ENCODE data around the gene PDXP.

Gene PDXP

DNA sequence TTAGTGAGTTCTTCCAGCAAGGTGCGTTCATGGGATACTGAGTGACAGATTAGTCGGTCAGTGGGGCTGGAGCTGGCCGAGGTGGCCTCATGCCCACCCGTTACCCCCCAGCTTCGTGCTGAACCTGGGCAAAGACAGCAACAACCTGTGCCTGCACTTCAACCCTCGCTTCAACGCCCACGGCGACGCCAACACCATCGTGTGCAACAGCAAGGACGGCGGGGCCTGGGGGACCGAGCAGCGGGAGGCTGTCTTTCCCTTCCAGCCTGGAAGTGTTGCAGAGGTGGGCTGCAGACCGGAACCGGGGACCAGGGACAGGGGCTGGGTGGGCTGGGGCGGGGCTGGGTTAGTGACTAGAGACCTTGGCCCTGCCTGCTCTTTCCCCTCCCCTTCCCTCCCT is 19.8 kb downstream of the PDXP start:
- Histone ChIP-seq H3K9me3 (ENCODE audit: control insufficient read depth in 5 of 5, low read length in 5 of 5) (no peaks in the 10 kb centered on the region), H3K4me1 (ENCODE audit: control insufficient read depth in 5 of 5, insufficient read depth in 5 of 5, low read length in 5 of 5) (peaks cover 15 to 55% (median 52%) of the 10 kb centered on the region in 5 donors), H3K4me3 (ENCODE audit: low read depth in 1 of 5, low read length in 5 of 5) (peak overlapping the region in 3 of 5 donors; percentile 42 to 52 (median 49)), H3K9ac (ENCODE audit: low read length in 5 of 5) (peak overlapping the region in 3 of 5 donors; percentile 21 to 68 (median 29)), H3K36me3 (ENCODE audit: control insufficient read depth in 5 of 5, insufficient read depth in 5 of 5, low read length in 5 of 5) (peaks cover 0 to 19% (median 18%) of the 10 kb centered on the region in 5 donors), H3K27ac (ENCODE audit: low read depth, low read length) (peak overlapping the region; percentile 100), H3K27me3 (ENCODE audit: control insufficient read depth in 5 of 5, insufficient read depth in 4 of 5, low read length in 5 of 5) (no peaks in the 10 kb centered on the region)

DNA sequence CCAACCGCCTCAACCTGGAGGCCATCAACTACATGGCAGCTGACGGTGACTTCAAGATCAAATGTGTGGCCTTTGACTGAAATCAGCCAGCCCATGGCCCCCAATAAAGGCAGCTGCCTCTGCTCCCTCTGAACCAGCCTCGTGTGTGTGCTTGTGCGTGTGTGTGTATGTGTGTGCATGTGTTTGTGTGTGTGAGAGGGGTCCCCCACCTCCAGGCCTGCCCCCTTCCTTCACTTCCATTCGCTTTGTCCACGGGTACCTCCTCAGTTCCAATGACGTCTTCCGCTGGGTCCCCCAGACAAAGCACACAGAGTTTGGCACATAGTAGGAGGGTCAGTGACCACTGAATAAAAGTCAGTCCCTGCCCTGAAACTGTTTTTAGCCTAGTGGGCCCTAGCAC is 21.1 kb downstream of the PDXP start:
- peak overlapping the region; percentile 37 for H3K27ac ChIP-seq (ENCODE audit: low read depth, low read length)
- no peaks in the 10 kb centered on the region for H3K9me3 ChIP-seq (ENCODE audit: control insufficient read depth in 5 of 5, low read length in 5 of 5)
- H3K4me1 ChIP-seq (ENCODE audit: control insufficient read depth in 5 of 5, insufficient read depth in 5 of 5, low read length in 5 of 5), result peaks cover 15 to 45% (median 43%) of the 10 kb centered on the region in 5 donors
- no peaks in the 10 kb centered on the region for H3K27me3 ChIP-seq (ENCODE audit: control insufficient read depth in 5 of 5, insufficient read depth in 4 of 5, low read length in 5 of 5)
- no peak overlapping the region for H3K4me3 ChIP-seq (ENCODE audit: low read depth in 1 of 5, low read length in 5 of 5)
- H3K36me3 ChIP-seq (ENCODE audit: control insufficient read depth in 5 of 5, insufficient read depth in 5 of 5, low read length in 5 of 5), result peaks cover 0 to 19% (median 18%) of the 10 kb centered on the region in 5 donors
- no peak overlapping the region for H3K9ac ChIP-seq (ENCODE audit: low read length in 5 of 5)

DNA sequence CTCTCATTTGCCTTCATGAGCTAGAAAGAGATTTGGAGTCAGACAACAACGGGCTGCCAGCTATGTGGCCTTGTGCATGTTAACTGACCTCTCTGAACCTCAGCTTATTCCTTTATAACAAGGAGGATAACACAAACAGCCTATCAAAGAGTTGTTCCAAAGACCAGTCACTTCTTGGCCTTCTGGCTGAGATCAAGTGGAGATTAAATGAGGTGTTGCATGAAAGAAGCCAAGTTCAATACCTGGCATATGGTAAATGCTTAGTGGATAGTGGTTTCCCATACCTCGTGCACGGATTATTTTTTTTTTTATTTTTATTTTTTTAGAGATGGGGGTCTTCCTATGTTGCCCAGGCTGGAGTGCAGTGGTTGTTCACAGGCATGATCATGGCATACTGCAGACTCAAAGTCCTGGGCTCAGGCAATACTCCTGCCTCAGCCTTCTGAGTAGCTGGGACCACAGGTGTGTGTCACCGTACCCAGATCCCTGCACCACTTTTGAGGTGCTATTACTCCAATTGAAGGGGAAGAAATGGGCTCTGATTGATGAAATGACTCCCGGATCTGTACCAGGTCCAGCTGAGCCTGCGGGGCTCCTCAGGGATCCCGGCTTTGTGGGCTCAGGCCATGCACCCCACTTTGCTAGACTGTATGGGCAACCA is 21.8 kb downstream of the PDXP start:
- Histone ChIP-seq H3K36me3 (ENCODE audit: control insufficient read depth in 5 of 5, insufficient read depth in 5 of 5, low read length in 5 of 5) (peaks cover 0 to 19% (median 18%) of the 10 kb centered on the region in 5 donors), H3K9ac (ENCODE audit: low read length in 5 of 5) (no peak overlapping the region), H3K4me3 (ENCODE audit: low read depth in 1 of 5, low read length in 5 of 5) (no peak overlapping the region), H3K27me3 (ENCODE audit: control insufficient read depth in 5 of 5, insufficient read depth in 4 of 5, low read length in 5 of 5) (no peaks in the 10 kb centered on the region), H3K27ac (ENCODE audit: low read depth, low read length) (peak overlapping the region; percentile 37), H3K9me3 (ENCODE audit: control insufficient read depth in 5 of 5, low read length in 5 of 5) (no peaks in the 10 kb centered on the region), H3K4me1 (ENCODE audit: control insufficient read depth in 5 of 5, insufficient read depth in 5 of 5, low read length in 5 of 5) (peaks cover 15 to 39% (median 37%) of the 10 kb centered on the region in 5 donors)

DNA sequence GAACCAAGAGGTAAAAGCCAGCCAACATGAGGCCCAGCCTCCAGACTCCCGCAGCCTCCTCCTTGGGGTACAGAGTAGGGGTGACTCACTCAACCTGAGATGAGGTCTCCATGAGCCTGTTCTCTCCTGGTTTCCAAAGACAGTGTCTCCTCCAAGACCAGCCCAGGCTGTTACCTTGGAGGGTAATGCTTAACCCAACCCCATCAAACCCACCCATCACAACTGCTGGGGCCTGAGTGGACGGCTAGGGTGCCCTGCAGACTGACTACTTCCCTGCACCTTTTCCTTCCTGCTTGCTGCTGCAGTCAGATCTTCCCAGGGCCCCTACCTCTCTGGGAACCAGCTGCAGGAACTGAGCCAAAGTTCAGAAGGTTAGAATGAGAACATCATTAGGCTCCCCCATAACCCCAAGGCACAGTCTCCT is 22.5 kb downstream of the PDXP start:
- no peak overlapping the region for H3K9ac ChIP-seq (ENCODE audit: low read length in 5 of 5)
- H3K4me1 ChIP-seq (ENCODE audit: control insufficient read depth in 5 of 5, insufficient read depth in 5 of 5, low read length in 5 of 5), result peaks cover 12 to 39% (median 37%) of the 10 kb centered on the region in 5 donors
- no peaks in the 10 kb centered on the region for H3K9me3 ChIP-seq (ENCODE audit: control insufficient read depth in 5 of 5, low read length in 5 of 5)
- H3K27ac ChIP-seq (ENCODE audit: low read depth, low read length), result peak overlapping the region; percentile 23
- no peak overlapping the region for H3K4me3 ChIP-seq (ENCODE audit: low read depth in 1 of 5, low read length in 5 of 5)
- peaks cover 0 to 19% (median 18%) of the 10 kb centered on the region in 5 donors for H3K36me3 ChIP-seq (ENCODE audit: control insufficient read depth in 5 of 5, insufficient read depth in 5 of 5, low read length in 5 of 5)
- no peaks in the 10 kb centered on the region for H3K27me3 ChIP-seq (ENCODE audit: control insufficient read depth in 5 of 5, insufficient read depth in 4 of 5, low read length in 5 of 5)

DNA sequence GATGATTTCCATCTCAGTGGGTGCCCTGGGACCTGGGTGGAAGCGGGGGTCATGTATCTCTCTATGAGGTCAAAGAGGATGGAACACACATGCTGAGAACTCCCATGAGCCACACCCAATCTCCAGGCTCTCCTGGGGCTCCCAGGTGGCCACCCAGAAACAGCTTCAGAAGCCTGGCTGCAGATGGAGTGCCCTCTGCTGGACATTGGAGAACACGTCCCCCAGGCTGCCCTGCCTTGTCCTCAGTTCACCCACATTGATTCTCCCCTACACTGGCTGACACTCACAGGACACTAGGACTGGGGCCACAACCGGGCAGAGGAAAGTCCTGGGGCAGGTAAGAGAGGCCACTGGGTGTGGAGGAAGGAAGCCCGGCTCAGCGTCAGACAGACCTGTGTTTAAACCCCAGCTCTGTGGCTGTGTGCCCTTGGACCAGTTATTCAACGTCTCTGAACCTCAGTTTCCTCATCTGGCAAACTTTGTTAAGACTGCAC is 23.1 kb downstream of the PDXP start:
- Histone ChIP-seq H3K36me3 (ENCODE audit: control insufficient read depth in 5 of 5, insufficient read depth in 5 of 5, low read length in 5 of 5) (peaks cover 0 to 19% (median 18%) of the 10 kb centered on the region in 5 donors), H3K4me3 (ENCODE audit: low read depth in 1 of 5, low read length in 5 of 5) (no peak overlapping the region), H3K4me1 (ENCODE audit: control insufficient read depth in 5 of 5, insufficient read depth in 5 of 5, low read length in 5 of 5) (peaks cover 10 to 37% (median 35%) of the 10 kb centered on the region in 5 donors), H3K27me3 (ENCODE audit: control insufficient read depth in 5 of 5, insufficient read depth in 4 of 5, low read length in 5 of 5) (no peaks in the 10 kb centered on the region), H3K9ac (ENCODE audit: low read length in 5 of 5) (peak overlapping the region in 1 of 5 donors; percentile 14), H3K9me3 (ENCODE audit: control insufficient read depth in 5 of 5, low read length in 5 of 5) (no peaks in the 10 kb centered on the region), H3K27ac (ENCODE audit: low read depth, low read length) (no peak overlapping the region)

DNA sequence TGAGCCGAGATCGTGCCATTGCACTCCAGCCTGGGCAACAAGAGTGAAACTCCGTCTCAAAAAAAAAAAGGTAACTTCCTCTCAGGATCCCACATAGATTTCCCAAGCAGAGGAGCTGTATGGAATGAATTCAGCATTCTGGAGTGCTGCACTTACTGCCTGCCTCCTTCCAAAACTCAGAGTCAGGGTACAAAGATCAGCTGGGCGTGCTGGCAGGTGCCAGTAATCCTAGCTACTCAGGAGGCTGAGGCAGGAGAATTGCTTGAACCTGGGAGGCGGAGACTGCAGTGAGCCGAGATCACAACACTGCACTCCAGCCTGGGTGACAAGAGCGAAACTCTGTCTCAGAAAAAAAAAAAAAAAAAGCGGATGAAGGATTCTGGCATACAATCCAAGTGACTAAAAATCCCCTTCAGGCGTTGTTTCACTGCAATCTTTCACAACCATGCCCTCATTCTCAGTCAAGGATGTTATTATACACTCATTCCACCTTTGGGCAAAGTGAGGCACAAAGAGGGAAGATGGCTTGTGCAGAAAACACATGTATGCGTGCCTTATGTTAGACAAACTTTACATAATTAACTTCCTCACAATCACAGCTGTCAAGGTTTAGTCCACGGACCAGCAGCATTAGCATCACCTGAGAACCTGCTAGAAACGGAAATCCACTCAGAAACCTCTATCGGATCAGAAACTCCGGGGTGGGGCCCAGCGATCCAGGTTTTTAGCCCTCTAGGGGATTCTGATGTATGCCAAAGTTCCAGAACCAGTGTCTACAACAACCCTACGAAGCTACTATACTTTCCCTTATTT is 26.5 kb downstream of the PDXP start:
- H3K36me3 ChIP-seq (ENCODE audit: control insufficient read depth in 5 of 5, insufficient read depth in 5 of 5, low read length in 5 of 5), result peaks cover 0 to 20% (median 16%) of the 10 kb centered on the region in 5 donors
- no peaks in the 10 kb centered on the region for H3K9me3 ChIP-seq (ENCODE audit: control insufficient read depth in 5 of 5, low read length in 5 of 5)
- H3K27me3 ChIP-seq (ENCODE audit: control insufficient read depth in 5 of 5, insufficient read depth in 4 of 5, low read length in 5 of 5), result no peaks in the 10 kb centered on the region
- peaks cover 9 to 37% (median 29%) of the 10 kb centered on the region in 5 donors for H3K4me1 ChIP-seq (ENCODE audit: control insufficient read depth in 5 of 5, insufficient read depth in 5 of 5, low read length in 5 of 5)
- no peak overlapping the region for H3K27ac ChIP-seq (ENCODE audit: low read depth, low read length)
- H3K9ac ChIP-seq (ENCODE audit: low read length in 5 of 5), result no peak overlapping the region
- no peak overlapping the region for H3K4me3 ChIP-seq (ENCODE audit: low read depth in 1 of 5, low read length in 5 of 5)

DNA sequence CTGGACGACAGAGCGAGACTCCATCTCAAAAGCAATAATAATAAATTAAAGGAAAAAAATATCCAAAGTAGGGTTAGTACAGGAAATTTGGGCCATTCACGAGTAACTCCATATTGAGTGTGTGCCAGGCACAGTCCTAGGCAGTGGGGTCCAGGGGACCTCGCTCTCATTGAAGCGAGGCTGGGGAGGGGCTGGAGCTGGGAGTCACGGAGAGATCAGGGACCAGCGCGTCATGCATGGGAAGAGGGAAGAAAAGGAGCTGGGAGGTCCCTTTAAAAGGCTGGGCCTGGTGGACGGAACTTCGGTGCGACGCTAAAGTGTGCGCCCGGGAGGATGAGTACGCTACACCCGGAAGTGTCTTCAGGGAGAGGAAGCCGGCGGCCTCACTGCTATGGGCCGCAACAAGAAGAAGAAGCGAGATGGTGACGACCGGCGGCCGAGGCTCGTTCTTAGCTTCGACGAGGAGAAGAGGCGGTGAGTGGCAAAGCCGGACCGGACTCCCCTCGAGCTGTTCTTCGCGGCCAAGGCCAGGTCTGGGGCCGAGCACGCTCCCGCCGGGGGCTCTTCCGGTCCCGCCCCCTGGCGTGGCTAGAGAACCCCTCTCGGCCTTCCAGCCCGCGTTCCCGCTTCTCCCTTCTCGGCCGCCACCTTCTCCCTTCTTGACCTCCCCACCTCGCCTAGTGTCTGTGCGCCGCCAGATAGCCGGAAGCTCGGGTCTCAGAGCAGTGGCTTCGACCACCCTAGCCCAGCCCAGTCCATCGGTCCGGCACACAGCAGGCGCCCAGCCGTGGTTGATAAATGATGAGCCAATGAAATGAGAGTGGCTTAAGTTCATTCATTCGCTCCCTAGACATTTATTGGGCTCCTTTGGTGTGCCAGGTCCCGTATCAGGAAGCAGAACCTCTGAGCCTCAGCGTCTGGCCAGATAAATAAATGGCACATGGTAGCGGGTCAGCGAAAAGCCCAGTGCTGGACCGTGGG is 27.8 kb downstream of the PDXP start, which contains the start of gene NOL12:
NOL12 (plus strand) TSS at position 342 of the 981 bp plus-strand sequence; CDS start at position 392, 50 bp downstream.
- H3K27me3 ChIP-seq (ENCODE audit: control insufficient read depth in 5 of 5, insufficient read depth in 4 of 5, low read length in 5 of 5), result no peaks in the 10 kb centered on the region
- peaks cover 0 to 30% (median 26%) of the 10 kb centered on the region in 5 donors for H3K36me3 ChIP-seq (ENCODE audit: control insufficient read depth in 5 of 5, insufficient read depth in 5 of 5, low read length in 5 of 5)
- H3K27ac ChIP-seq (ENCODE audit: low read depth, low read length), result peak within 1 kb of the TSS; percentile 85
- H3K9me3 ChIP-seq (ENCODE audit: control insufficient read depth in 5 of 5, low read length in 5 of 5), result no peaks in the 10 kb centered on the region
- peak within 1 kb of the TSS; percentile 88 to 96 (median 92) for H3K4me3 ChIP-seq (ENCODE audit: low read depth in 1 of 5, low read length in 5 of 5)
- peak within 1 kb of the TSS; percentile 84 to 98 (median 97) for H3K9ac ChIP-seq (ENCODE audit: low read length in 5 of 5)
- H3K4me1 ChIP-seq (ENCODE audit: control insufficient read depth in 5 of 5, insufficient read depth in 5 of 5, low read length in 5 of 5), result peaks cover 6 to 29% (median 25%) of the 10 kb centered on the region in 5 donors

DNA sequence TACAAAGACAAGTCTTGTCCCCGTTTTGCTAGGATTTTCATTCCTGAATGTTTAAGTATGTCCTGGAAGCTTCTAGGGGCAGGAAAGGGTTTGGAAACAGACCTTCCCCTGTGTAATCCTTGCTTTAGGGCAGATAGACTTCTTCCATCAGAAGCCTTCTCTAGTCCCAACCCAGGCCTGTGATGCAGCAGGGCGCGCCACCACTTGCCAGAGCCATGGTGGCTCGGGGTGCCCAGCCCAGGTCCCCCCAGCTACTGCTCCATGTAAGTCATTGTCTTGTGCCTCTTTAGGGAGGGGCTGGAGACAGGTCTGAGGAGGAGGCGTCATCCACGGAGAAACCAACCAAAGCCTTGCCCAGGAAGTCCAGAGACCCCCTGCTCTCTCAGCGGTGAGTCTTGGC is 31.9 kb downstream of the PDXP start:
- Histone ChIP-seq H3K36me3 (ENCODE audit: control insufficient read depth in 5 of 5, insufficient read depth in 5 of 5, low read length in 5 of 5) (peaks cover 0 to 63% (median 52%) of the 10 kb centered on the region in 5 donors), H3K27me3 (ENCODE audit: control insufficient read depth in 5 of 5, insufficient read depth in 4 of 5, low read length in 5 of 5) (no peaks in the 10 kb centered on the region), H3K4me3 (ENCODE audit: low read depth in 1 of 5, low read length in 5 of 5) (no peak overlapping the region), H3K9me3 (ENCODE audit: control insufficient read depth in 5 of 5, low read length in 5 of 5) (no peaks in the 10 kb centered on the region), H3K9ac (ENCODE audit: low read length in 5 of 5) (no peak overlapping the region), H3K4me1 (ENCODE audit: control insufficient read depth in 5 of 5, insufficient read depth in 5 of 5, low read length in 5 of 5) (peaks cover 2 to 23% (median 19%) of the 10 kb centered on the region in 5 donors), H3K27ac (ENCODE audit: low read depth, low read length) (no peak overlapping the region)

DNA sequence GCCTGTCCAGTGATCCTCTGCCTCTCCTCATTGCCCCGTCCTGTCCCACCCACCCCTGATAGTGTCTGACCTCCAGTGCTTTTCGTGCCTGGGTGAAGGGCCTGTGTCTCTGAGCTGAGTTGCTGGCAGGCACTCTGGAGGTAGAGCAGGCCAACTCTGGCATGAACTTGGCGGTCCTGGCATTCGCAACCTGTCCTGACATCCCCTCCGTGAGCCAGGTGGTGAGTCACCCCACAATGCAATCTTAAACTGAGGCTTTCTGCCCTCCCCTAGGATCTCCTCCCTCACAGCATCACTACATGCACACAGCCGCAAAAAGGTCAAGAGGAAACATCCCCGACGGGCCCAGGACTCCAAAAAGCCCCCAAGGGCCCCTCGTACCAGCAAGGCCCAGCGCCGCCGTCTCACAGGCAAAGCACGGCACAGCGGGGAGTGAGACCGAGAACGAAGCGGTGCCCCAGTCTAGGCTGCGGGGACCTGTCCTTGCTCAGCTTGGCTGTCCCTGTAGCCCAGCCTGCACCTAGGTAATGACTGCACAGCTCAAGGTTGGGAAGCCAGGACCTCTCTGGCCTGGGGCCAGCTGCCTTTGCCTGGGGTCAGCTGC is 32.5 kb downstream of the PDXP start:
- Histone ChIP-seq H3K27me3 (ENCODE audit: control insufficient read depth in 5 of 5, insufficient read depth in 4 of 5, low read length in 5 of 5) (no peaks in the 10 kb centered on the region), H3K4me1 (ENCODE audit: control insufficient read depth in 5 of 5, insufficient read depth in 5 of 5, low read length in 5 of 5) (peaks cover 2 to 19% (median 15%) of the 10 kb centered on the region in 5 donors), H3K9ac (ENCODE audit: low read length in 5 of 5) (no peak overlapping the region), H3K36me3 (ENCODE audit: control insufficient read depth in 5 of 5, insufficient read depth in 5 of 5, low read length in 5 of 5) (peaks cover 0 to 63% (median 52%) of the 10 kb centered on the region in 5 donors), H3K27ac (ENCODE audit: low read depth, low read length) (no peak overlapping the region), H3K4me3 (ENCODE audit: low read depth in 1 of 5, low read length in 5 of 5) (no peak overlapping the region), H3K9me3 (ENCODE audit: control insufficient read depth in 5 of 5, low read length in 5 of 5) (no peaks in the 10 kb centered on the region)
